GM18951 (cell line): Measurements from ENCODE around the gene ZMPSTE24.
A peak's percentile ranks its signal among the peaks of the same experiment; 100 is the strongest.

Experiments
- POLR2A ChIP-seq: IDR thresholded peaks from 4 replicates; pipeline ENCODE4 v1.6.1; 2011; ENCODE audit warnings: mild to moderate bottlenecking; ENCODE audit not compliant: insufficient read length, insufficient read depth; ENCODE audit errors: extremely low read depth
- in situ Hi-C: fragments of 300-500 bp; cut with MboI; formaldehyde crosslinking; loops from one replicate; pipeline ENCODE4 v1.12.0; 2022; ENCODE audit warnings: low sequenced_read_pairs, mixed read lengths, inconsistent platforms; ENCODE audit not compliant: unreplicated experiment

The ZMPSTE24 gene

DNA sequence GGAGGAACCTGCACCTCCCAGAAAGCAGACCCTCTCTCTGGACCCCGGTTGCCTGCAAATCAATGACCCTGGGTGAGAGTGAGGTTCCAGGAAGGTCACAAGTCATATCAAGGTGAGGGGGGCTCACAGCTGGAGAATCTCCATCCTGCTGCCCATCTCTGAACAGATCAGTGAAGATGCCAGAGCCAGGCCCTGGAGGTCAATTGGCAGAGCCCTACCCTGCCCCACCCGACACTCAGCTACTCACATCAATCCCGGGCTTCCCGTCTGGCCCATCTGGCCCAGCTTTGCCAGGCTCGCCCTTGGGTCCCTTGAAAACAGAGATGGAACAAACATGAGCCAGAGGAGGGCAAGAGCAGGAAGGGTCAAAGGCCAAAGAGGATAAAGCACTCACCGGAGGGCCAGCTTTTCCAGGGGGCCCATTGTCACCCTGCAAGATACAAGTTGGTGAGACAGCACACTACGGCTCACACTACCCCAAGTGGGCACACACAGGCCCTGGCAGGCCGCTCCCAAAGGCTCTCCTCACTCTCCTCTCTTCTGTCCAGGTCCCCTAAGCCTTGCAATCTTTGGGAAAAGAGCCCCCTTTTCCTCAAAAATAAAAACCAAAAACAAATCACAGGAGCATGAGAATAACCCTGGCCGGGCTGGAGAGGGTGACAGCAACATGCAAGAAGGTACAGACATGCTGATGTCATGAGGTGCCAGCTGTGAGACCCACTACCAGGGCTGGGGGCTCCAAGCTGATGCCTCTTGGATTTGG lies 56.1 kb downstream of the ZMPSTE24 start:
- TF ChIP-seq POLR2A: no peak
- in situ Hi-C loops: no loop called here

DNA sequence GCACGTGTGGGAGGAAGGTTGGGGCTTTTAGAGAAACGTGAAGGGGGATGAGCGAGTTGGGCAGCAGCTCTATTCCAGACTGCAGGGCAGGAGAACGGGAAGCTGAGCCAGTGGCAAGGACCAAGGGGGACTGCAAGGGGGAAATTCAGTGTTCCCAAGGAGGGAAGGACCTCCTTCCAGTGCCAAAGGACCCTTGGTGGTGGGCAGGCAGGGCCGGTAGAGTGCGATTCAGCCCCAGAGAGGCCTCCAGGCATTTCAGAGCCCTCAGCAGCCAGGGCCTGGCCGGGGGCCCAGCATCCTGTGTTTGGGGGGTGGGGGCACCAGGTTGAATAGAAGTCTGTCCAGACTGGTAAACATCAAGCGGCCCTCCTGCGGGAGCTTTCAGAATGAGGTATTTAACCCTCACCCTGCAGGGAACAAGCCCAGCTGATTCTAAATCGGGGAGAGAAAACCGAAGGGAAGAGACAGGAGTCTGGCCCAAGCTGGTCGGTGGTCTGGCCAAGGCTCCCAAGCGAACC lies 56.7 kb downstream of the ZMPSTE24 start:
- in situ Hi-C loops: no loop called here
- no peak for TF ChIP-seq POLR2A

DNA sequence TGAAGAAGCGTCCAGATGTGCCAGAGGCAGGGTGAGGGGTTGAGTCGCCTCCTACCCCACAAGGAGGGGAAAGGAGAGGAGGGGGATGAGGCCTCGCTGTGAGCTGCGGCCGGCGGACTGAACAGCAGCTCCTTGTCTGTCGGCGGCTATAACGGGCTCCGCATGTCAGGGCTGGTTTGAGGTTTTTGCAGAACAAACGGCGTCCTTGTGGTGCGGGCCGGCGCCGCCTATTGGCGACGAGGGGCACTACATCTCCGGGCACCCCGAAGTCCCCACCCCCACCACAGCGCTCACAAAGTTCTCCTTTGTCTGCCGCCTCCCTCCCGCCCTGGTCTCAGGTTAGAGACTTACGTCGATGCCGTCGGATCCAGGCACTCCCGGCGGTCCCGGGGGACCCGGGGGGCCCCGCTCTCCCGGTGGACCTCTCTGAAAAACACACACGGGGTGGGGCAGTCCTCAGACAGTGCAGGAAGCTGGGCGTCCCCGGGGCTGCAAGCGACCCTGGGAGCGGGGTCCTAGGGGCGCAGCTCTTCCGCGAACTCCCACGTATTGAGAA lies 57.3 kb downstream of the ZMPSTE24 start:
- in situ Hi-C loops: no loop called here
- TF ChIP-seq POLR2A: peak; percentile 35

DNA sequence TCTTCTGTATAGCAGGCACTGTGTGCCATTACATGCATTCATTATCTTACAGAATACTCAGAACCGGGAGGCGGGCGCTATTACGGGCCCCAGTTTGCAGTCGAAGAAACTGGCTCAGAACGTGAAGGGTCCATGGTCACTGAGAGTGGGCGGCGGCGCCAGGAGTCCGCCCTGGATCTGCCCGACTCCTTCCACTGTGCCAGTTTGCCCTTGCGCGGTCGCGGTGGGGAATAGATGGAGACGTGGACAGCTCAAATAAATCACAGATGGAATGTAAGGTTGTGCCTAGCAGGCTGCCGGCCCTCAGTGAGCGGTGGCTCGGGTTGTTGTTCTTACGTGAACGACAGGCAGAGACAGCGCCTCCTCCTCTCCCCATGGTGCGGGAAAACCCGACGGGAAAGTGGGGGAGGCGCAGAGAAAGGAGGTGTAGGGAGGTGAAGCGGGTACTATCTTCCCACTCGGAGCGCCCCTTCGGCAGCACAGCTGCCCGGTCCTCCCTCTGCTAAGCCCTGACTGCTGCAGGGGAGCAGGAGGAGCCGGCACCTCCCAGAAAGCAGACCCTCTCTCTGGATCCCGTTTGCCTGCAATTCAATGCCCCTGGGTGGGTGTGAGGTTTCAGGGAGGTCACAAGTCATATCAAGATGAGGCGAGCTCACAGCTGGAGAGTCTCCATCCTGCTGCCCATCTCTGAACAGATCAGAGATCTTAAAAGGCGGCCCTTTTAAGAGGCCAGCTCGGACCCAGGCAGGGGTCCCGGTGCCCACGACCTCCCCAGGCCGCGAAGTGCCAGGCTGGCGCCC lies 58.0 kb downstream of the ZMPSTE24 start:
- in situ Hi-C loops: no loop called here
- TF ChIP-seq POLR2A: no peak

DNA sequence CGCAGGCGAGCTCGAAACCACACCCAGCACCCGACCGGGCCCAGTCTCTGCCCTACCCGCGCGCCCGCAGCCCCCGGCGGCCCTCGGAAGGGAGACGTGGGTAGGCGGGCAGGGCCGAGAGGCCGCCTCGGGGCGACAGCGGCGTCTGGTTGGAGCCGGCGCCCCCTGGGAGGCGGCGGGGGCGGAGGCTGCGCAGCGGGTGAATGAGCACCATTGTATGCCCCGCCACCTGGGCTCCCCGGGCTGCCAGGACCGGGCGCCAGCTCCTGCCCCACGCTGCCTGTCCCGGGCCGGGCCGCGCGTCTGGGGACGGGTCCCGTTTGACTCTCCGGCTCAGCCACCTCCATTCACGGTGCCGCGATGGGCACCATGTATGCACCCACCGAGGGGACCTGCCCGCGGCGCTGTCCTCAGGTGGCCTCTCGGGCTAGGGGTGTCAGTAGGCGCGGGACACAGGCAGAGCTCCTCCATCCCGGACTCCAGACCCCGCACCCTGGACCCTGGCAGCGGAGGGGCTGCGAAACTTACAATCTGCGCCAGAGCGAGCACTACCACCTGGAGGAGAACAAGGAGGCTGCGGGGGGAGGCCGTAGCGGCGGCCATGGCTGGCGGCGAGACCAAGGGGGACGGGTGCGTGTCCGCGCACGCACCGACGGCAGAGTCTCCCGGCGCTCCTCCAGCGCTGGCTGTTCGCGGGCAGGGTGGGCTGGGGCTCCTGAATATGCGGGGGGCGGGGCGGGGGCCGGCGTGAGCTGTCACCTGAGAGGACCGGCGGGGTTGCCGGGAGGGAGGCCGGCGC lies 58.8 kb downstream of the ZMPSTE24 start, which contains the start of gene COL9A2:
Gene COL9A2, minus strand, starts transcription at position 692 of the 799 bp plus-strand sequence. Its CDS starts 89 bp downstream, at position 603.
- in situ Hi-C loops: no loop called here
- TF ChIP-seq POLR2A: no peak

DNA sequence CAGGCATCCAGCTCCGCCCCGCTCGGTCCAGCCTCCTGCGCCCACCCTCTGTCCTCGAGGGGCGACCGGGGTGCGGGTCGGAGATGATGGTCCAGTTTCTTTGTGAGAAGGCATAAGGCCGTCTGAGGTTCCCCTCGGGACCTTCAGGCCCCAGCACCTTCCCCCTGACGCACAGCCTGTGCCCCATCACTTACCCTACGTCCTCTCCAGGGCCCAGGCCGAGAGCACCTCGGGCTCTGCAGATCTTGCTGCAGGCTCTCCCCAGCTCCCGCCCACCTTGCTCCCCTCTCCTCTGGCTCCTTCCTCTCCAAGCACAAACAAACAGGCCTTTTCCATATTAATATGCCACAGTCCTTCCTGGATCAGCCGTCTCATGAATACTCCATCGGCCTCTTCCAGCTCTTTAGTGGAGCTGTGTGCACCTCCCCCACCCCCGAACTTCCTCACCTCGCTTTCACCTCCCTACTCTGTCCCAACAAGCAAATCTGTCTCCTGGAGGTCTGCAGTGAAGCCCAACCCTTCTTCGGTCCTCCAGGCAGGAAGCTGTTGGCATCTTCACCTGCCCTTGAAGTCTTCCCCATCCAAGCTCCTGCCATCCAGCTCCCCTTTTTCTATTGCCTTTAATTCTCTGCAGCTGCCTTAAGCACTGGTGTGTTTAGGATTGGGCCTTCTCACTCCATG lies 59.5 kb downstream of the ZMPSTE24 start:
- TF ChIP-seq POLR2A: no peak
- in situ Hi-C loops: no loop called here

DNA sequence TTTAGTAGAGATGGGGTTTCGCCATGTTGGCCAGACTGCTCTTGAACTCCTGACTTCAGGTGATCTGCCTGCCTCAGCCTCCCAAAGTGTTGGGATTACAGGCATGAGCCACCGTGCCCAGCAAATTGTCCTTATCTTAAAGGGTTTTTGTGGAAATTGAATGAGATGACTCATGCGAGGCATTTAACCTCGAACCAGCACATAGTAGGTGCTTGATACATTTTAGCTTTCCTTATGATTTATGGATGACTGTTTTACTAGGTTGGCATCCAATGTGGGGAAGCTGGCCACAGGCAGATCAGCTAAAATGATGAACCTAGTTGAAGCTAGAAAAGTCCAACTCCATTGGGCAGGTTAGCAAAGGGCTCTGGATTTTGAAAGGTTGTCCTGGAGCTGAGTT lies 60.4 kb downstream of the ZMPSTE24 start:
- no peak for TF ChIP-seq POLR2A
- in situ Hi-C loops: no loop called here

DNA sequence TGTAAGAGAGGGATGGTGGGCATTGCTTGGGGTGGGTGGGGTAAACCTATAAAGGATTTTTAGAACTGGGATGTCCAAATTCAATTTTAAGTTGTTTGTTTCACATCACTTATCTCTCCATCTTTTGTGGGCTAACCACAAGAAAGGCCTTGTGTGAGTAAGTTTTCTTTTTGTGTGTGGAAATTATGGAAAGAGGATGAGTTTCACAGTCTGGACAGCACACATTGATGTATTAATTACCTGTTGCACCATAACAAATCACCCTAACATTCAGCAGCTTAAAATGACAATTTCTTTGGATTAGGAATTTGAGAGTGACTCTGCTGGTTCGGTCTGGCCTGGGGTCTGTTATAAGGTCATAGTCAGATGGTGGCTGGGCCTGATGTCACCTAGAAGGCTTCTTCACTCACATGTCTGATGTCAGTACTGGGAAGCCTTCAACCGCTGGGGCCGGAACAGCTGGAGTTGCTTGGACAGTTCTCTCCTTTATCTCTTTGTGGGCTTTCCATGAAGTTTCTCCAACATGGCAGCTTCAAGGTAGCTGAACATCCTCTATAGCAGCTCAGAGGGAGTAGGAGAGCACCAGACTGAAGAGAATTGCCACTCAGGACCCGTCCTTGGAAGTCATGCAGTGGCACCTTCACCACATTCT lies 61.1 kb downstream of the ZMPSTE24 start:
- TF ChIP-seq POLR2A: no peak
- in situ Hi-C loops: no loop called here

DNA sequence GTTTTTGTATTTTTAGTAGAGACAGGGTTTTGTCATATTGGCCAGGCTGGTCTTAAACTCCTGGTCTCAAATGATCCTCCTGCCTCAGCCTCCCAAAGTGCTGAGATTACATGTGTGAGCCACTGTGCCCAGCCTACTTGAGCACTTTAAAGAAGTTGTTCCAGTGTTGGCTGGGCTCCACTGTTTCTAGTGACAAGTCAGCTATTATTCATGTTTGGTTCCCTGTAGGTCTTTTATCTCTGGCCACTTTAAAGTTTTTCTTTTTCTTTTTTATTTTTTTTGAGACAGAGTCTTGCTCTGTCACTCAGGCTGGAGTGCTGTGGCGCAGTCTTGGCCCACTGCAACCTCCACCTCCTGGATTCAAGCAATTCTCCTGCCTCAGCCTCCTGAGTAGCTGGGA lies 73.4 kb downstream of the ZMPSTE24 start:
- in situ Hi-C loops: loop anchor here (10.0 kb wide), 1 partner anchor 247 kb away; no protein-coding TSS in a partner anchor

DNA sequence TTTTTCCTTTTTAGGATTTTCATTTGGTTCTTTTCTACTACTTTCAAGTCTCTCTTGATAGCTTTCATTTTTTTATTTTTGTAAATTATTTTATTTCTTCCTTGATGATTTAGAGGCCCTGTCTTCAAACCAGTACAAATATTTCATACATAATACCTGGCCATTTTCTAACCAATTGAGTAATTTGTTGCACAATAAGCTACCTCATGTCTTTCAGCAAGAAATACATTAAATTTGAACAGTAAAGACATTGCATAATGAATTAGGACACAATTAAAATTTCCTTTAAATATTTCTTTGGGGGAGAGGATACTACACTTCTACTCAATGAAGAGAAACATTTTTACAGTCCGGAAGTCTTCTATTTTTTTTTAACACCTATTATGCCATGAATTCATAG lies 74.7 kb downstream of the ZMPSTE24 start:
- in situ Hi-C loops: loop anchor here (10.0 kb wide), 1 partner anchor 248 kb away; no protein-coding TSS in a partner anchor
- no peak for TF ChIP-seq POLR2A

DNA sequence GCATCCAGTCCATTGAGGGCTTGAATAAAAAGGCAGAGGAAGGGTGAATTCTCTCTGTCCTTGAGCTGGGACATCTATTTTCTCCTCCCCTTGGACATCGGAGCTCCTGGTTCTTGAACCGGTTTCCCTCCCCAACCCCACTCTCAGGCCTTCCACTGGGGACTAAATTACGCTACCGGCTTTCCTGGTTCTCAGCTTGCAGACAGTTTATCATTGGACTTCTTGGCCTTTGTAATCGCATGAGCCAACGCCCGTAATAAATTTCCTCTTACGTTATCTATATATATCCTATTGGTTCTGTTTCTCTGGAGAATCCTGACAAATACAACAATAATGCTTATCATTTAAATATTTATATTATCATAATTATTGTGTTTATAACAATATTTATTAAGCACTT lies 79.4 kb downstream of the ZMPSTE24 start:
- in situ Hi-C loops: loop anchor here (10.0 kb wide), 1 partner anchor 253 kb away; no protein-coding TSS in a partner anchor
- no peak for TF ChIP-seq POLR2A
